ENCODE measurements around the gene AP1G2. TPM values are rescaled to one million over a fixed set of nuclear protein-coding genes. Genes with fewer than 3 reads are reported as not detected.

AP1G2 gene
- total RNA-seq, 1 experiment from 2014 or later = 14.9 TPM

- in situ Hi-C loops (cut with HindIII; ENCODE audit: low pct_unique_long_range_greater_than_20kb, low sequenced_read_pairs) = no loop called here
- DNase-seq (ENCODE audit: low read depth, low spot score) = peak; percentile 33
Observed at GRCh38 chr14:23578560-23579310, 11.1 kb upstream of the AP1G2 start, which contains the start of gene JPH4. TSS of gene JPH4 (minus strand) at chr14:23578790. CDS start at chr14:23577453, 1,337 bp downstream.

- in situ Hi-C loops (cut with HindIII; ENCODE audit: low pct_unique_long_range_greater_than_20kb, low sequenced_read_pairs) = no loop called here
Observed at GRCh38 chr14:23577710-23578392, 10.3 kb upstream of the AP1G2 start.

GRCh38 chr14:23577004-23577681, 9.6 kb upstream of the AP1G2 start:
- in situ Hi-C loops (cut with HindIII; ENCODE audit: low pct_unique_long_range_greater_than_20kb, low sequenced_read_pairs) = no loop called here
- no peak for DNase-seq (ENCODE audit: low read depth, low spot score)

More at GRCh38 chr14:23577710-23578392, 10.3 kb upstream of the AP1G2 start:
- no peak for DNase-seq (ENCODE audit: low read depth, low spot score)

GRCh38 chr14:23573384-23574015, 5.9 kb upstream of the AP1G2 start:
- no peak for DNase-seq (ENCODE audit: low read depth, low spot score)
- in situ Hi-C loops (cut with HindIII; ENCODE audit: low pct_unique_long_range_greater_than_20kb, low sequenced_read_pairs) = no loop called here

- in situ Hi-C loops (cut with HindIII; ENCODE audit: low pct_unique_long_range_greater_than_20kb, low sequenced_read_pairs) = no loop called here
- no peak for DNase-seq (ENCODE audit: low read depth, low spot score)
Observed at GRCh38 chr14:23572836-23573235, 5.2 kb upstream of the AP1G2 start.

- in situ Hi-C loops (cut with HindIII; ENCODE audit: low pct_unique_long_range_greater_than_20kb, low sequenced_read_pairs) = no loop called here
- no peak for DNase-seq (ENCODE audit: low read depth, low spot score)
Observed at GRCh38 chr14:23572524-23572828, 4.9 kb upstream of the AP1G2 start.

- in situ Hi-C loops (cut with HindIII; ENCODE audit: low pct_unique_long_range_greater_than_20kb, low sequenced_read_pairs) = no loop called here
Observed at GRCh38 chr14:23571701-23572523, 4.3 kb upstream of the AP1G2 start.

GRCh38 chr14:23570806-23571483, 3.4 kb upstream of the AP1G2 start:
- in situ Hi-C loops (cut with HindIII; ENCODE audit: low pct_unique_long_range_greater_than_20kb, low sequenced_read_pairs) = no loop called here
- DNase-seq (ENCODE audit: low read depth, low spot score) = no peak

More at GRCh38 chr14:23571701-23572523, 4.3 kb upstream of the AP1G2 start:
- DNase-seq (ENCODE audit: low read depth, low spot score) = no peak

- in situ Hi-C loops (cut with HindIII; ENCODE audit: low pct_unique_long_range_greater_than_20kb, low sequenced_read_pairs) = no loop called here
- DNase-seq (ENCODE audit: low read depth, low spot score) = peak; percentile 41
Observed at GRCh38 chr14:23569443-23570151, 2.0 kb upstream of the AP1G2 start.

- DNase-seq (ENCODE audit: low read depth, low spot score) = peak; percentile 49
- in situ Hi-C loops (cut with HindIII; ENCODE audit: low pct_unique_long_range_greater_than_20kb, low sequenced_read_pairs) = no loop called here
Observed at GRCh38 chr14:23568600-23569331, 1.2 kb upstream of the AP1G2 start.

- in situ Hi-C loops (cut with HindIII; ENCODE audit: low pct_unique_long_range_greater_than_20kb, low sequenced_read_pairs) = no loop called here
- no peak for DNase-seq (ENCODE audit: low read depth, low spot score)
Observed at GRCh38 chr14:23568021-23568599, 519 bp upstream of the AP1G2 start.

- DNase-seq (ENCODE audit: low read depth, low spot score) = no peak
- in situ Hi-C loops (cut with HindIII; ENCODE audit: low pct_unique_long_range_greater_than_20kb, low sequenced_read_pairs) = no loop called here
Observed at GRCh38 chr14:23566778-23567185, 809 bp downstream of the AP1G2 start.

- in situ Hi-C loops (cut with HindIII; ENCODE audit: low pct_unique_long_range_greater_than_20kb, low sequenced_read_pairs) = no loop called here
- no peak for DNase-seq (ENCODE audit: low read depth, low spot score)
Observed at GRCh38 chr14:23566112-23566777, 1.3 kb downstream of the AP1G2 start.

GRCh38 chr14:23565626-23566025, 2.0 kb downstream of the AP1G2 start:
- in situ Hi-C loops (cut with HindIII; ENCODE audit: low pct_unique_long_range_greater_than_20kb, low sequenced_read_pairs) = no loop called here
- DNase-seq (ENCODE audit: low read depth, low spot score) = no peak

GRCh38 chr14:23564876-23565275, 2.7 kb downstream of the AP1G2 start:
- no peak for DNase-seq (ENCODE audit: low read depth, low spot score)
- in situ Hi-C loops (cut with HindIII; ENCODE audit: low pct_unique_long_range_greater_than_20kb, low sequenced_read_pairs) = no loop called here

Measured in SK-MEL-5 (cell line).